GM21529 (cell line): ENCODE results near the gene CELF2.
A peak's percentile ranks its signal among the peaks of the same experiment; 100 is the strongest.

ENCODE experiments used
- ATAC-seq: cut with Tn5 transposase; IDR thresholded peaks from one replicate; pipeline ENCODE4 v1.9.1; 2021; ENCODE audit not compliant: unreplicated experiment

Gene CELF2

DNA sequence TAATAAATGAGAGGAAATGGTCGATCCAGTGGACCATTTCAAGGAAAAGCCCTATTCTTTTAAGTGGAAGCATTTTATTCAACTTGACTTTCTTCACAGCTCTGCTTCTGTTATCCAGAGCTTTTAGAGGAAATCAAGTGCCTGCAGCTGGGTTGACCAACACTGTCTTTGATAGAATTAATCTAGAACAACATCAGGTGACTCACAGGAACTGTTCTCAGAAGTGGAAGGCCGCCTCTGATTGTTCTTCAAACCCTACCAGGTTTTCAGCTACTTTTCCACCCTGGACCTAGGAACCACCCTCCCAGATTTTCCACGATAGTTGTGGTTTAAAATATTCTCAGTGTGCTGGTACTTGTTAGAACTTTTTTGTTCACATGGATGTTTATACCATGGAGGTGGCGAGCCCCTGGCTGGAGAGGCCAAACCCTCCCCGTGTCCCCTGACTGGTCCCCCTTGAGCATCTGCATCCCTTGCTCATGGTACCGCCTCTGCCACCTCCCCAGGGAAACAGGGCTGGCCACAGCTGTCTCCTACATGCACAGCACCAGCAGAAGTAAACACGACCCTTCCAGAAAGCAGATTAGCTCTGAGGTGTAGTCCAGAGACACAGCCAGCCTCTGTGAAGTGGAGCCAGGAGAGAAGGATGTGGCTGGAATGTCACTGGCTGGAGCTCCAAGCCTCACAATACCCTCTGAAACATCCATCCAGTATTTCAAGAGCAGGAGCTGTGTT is 300.4 kb downstream of the CELF2 start:
- ATAC-seq = no peak

DNA sequence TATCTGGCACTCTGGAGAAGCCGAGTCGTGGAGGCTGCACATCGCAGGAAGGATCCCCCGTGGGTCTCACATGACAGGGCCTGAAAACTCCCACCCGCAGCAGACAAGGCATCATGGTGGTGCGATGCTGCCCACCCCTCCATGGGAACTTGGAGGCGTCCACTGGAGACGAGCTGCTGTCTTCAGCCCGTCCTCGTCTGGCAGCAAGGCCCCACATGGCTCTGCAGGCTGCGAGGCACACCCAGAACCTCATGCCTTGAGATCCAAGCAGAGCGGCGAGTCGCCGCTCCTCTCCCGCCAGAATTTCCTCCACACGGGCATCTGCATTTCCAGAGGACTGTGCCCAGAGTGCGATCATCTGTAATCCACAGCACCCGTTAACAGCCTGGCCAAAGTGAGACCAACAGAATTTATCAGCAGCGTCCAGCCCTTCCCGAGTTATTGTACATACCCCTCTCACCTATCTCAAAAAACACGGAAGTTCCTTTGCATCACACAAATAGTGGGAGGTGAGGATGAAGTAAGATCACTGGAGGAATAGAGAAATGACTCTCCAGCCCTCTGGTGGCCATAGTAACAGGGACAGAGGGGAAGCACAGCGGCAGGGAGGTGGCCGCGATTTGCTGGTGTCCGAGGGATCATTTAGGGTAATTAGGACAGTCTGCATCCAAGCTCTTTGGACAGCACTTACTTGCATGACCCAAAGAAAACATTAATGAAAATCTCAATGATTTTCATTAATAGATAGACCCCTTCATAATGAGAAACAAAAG is 301.3 kb downstream of the CELF2 start:
- no peak for ATAC-seq

DNA sequence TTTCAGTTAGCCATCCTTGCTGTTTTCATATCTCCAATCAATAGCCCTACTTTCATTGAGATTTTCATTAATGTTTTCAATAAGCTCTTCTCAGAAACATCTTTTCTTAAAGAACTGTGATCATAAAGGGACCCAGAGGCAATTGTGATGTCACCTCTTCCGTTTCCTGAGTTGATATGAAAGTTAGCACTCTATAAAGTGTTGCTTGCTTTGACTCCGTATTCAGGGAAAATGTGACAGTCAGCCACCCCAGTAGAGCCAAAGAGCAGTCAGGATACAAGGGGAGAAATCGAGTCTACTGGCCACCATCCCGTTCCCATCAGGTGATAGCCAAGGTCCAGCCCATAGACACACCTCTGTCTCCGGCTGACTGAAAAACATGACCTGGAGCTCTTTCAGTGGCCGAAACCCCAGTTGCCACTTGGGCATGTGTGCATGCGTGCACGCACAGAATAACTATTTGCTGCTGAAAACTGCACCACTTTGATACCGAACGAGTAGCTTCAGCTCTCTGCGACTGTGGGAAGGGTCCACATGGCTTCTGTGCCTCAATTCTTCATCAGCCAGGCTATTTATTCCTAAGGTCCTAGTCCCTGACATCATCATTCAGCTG is 302.4 kb downstream of the CELF2 start:
- no peak for ATAC-seq

DNA sequence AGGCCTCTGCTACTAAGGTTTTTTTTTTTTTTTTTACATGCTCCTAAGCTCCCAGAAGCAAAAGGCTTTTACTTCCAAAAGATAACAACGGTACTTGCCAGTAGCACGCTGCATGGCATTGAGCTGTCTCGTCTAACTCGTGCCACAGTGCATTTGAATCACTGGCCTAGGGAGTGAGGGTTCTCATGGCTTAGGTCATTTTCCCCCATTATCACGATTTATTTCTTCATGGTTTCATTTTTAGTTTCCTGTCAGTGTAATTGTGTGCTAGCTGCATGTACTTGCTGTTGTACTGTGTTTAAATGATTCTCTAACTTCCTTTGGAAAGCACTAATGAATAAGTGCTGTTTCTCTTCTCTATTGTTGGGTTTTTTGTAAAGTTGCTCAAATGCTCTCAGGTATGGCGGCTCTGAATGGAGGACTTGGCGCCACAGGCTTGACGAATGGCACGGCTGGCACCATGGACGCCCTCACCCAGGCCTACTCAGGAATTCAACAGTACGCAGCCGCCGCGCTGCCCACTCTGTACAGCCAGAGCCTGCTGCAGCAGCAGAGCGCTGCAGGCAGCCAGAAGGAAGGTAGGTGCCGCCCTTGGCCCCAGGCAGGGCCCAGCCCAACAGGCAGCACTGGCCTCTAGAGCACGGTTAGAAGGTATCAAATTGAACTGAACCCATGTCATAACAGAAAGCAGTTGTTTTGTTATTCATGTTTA is 303.3 kb downstream of the CELF2 start:
- ATAC-seq = no peak

DNA sequence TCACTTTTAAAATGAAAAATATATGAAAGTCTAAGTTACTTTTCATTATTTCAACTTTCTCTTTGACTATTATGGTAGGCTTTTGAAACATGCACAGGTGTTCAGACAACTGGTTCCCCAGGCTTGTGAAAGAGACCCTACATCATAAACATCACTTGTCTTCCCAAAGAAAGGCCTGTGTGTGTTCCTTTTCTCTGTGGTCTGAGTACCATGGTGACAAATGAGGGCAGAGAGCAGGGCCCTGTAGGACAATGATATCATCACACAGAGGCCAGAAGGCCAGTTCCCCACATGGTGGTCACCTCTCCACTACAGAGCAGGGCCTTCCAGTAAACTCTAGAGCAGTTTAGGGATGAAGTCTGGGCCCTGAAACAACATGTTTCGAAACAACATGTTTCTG is 305.0 kb downstream of the CELF2 start:
- peak; percentile 57 for ATAC-seq

DNA sequence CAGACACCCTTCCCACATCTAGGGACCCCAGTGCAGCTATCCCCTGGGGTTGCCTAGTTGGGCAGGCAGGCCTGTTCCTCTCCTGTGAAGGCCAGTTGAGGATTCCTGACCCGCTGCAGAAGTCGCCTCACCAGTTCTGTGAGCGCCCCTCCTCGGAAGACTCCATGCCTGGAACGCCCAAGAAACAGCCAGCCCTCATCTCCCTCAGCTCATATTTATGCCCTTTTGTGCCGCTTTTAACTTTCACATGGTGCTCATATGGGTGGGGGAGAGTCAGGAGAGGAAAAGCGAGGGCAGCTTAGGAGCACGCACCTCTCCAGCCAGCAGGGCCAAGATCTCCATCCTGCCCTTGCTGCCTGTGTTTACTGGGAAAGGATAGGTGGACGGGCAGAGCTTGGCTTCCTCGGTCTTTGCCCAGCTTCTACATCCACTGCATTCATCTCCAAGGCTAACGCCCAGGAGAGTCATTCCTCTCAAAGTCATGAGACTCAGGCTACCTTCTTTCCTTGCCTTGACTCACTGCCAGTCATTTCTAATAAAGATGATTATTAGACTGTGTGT is 307.2 kb downstream of the CELF2 start:
- no peak for ATAC-seq

DNA sequence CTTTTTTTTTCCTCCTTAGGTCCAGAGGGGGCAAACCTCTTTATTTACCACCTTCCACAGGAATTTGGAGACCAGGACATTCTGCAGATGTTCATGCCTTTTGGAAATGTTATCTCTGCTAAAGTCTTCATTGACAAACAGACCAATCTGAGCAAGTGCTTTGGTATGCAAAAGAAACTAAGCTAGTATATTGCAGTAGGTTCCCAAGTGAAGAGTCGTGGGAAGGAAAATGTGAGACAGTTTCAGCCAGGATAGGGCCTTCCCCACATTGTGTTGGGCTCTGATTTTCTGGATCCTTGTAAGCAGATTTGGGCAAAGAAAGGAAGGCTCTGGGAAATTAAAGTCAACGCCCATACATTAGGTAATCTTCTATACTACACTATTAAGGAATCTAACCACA is 308.1 kb downstream of the CELF2 start:
- ATAC-seq = no peak

DNA sequence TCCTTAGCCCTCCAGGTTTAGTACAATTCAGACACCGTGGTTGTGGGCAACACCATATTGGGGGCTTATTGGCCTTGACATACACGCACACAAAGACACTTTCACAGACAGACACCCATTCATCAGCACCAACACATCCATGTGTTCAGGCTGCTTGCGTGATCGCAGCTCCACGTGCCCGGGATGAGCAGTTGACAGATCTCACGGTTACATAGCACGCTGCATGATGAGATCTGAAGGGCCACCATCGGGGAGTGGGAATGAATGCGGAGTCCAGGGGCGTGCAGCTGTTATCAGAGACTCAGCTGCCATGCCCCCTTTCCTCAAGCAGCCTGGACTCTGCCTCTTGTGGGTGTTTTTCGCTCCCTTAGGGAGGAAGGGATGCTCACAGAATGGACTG is 308.6 kb downstream of the CELF2 start:
- ATAC-seq = no peak

DNA sequence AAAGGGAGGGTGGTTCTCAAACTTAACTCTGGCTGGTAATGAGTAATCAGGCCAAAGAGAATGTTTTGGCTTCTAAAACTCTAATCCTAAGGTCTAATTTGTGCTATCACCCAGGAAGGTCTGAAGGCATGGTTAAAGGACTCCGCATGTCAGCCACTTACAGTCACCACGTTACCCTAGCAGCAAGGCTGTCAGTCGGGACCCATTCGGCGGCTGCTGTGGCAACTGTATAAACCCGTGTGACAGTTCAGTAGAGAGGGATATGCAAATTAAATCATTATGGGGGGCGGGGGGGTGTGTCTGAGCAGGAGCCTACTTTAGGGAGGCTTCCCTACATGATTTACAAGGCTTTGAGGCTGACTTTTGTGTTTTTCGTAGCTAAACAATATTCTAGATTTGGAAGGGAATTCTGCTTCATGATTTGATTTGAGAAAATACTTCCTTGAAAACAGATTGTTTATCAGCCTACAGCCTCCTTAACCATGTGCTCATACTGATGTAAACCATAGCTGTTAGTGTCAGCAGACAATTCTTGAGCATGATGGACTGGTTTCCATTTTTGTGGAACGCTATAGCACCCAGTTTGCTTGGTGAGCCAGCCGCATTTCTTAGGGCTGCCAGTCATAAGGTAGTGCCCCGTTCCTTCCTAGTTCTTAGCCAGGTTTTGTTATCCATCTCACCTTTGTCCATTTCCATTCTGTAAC is 309.4 kb downstream of the CELF2 start:
- ATAC-seq = no peak

DNA sequence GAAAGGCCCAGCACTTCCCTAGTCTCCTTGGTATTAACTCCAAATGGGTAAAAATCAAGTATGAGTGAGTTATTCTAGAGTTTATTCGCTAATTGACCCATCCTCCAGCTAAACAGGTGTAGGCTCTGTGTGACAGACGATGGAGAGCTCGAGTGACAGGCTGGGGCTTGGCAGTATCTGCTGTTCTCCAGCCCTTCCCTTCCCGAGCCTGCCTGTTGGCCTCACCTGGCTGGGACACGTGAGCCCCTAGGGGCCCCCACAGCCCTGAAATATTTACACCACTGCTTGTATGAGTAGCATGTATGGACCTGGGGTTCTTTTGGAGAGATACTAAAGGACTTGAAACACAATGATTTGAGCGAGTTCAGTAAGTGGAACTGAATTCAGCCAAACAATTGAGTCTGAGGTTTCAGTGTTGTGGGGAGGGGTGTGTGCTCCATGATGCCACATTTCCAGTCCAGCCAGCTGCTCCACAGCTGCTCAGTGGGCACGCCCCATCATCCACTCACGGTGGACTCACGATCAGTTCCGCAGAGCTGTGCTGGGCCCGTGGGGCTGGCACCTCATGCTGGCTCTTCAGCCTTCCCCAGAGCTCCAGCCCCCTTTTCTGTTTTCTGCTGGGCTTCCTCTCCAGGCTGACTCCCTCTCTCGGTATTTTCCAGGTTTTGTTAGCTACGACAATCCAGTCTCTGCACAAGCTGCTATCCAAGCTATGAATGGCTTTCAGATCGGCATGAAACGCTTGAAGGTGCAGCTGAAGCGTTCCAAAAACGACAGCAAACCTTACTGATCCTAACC is 310.8 kb downstream of the CELF2 start:
- ATAC-seq = no peak

DNA sequence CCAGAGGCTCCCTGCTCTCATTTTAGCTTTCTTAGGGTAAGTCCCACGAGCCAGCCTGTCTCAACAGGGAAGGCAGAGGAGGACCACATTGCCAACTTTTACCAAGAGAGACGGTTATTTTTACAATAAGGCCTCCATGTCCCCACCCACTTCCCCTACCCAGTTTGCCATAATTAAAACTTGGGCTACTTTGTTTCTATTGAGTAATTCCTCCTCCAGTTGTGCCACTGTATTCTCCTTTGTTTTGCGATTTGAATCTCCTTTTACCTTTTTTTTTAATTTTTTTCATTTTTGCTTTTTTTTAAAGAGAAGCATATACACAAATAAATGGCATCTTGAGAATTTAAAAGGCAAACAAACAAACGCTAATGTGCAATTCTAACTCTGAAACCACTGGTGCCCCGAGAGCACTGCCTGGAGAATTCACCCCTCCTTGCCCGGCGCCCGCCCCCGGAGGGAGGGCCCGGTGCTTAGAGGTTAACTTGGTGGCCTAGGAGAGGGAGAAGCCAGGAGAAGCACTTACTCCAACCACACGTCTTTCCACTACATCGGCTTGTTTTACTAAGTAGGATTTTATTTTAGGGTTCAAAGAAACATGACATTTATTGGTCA is 311.5 kb downstream of the CELF2 start:
- ATAC-seq = no peak

DNA sequence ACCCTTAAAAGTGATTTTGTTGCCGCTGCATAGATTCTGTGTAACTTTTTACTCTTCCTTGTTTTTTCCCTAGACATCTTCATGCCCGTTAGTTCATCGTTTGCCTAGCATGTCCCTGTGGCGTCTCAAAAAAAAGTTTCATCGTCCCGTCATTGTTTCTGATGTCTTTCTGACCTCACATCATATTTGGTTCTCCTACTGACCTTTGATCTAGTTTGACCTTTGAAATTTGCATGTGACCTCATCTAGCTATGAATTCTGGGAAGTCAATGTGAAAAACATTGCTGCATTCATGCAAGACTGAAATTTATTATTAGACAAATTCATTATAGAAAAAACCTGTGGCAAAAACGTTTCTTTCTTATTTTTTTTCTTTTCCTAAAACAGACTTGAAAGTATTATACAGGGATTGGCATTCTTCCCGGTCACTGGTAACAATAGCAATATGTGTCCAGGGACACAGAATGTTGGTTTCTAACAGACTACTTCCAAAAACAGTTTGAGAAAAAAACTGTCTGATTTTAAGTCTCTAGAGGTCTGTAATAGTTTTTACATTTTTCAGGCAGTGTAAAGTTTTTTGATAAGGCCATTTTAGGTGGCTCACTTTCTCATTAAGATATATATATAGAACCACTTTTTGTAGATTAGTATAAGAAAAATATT is 312.8 kb downstream of the CELF2 start:
- ATAC-seq = no peak

DNA sequence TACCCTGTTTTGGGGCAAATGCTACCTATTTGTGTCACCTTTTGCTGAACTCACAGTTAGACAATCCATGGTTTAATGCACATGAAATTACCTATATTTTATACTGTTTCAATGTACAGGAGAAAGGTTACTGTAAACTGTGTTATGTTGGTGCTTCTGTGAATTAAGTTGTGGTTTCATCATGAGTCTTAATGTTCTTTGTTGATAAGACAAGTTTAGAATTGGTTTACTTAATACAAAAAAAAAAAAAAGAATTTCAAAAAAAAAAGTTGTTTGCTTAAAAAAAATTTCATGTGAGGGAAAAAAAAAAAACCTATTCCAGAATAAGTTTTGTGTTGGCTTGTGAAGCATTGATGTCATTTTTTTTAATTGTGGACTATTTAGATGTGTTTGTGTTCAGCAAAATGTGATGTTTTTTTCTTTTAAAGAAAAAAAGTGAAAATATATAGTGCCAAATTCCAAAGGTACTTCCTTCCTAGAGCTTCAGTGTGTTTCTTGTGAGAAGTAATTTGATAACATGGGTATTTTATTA is 313.4 kb downstream of the CELF2 start:
- ATAC-seq = no peak

DNA sequence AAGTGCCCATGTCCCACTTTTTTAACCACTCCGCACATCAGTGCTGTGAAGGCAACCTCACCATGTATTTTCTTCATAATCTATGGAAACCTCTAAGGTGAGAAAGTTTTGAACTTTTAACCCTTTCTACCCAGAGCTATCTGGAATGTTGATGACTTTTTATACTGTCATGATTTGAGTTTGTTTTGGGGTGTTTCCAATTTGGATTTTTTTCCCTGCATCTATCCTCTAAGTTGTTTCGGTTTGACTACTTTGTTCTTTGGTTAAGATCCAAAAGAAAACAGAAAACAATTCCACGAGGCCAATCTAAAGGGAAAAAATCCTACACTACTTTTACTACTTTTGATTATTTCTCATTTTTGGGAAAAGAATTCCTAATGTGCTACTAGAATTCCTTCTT is 314.1 kb downstream of the CELF2 start:
- no peak for ATAC-seq

DNA sequence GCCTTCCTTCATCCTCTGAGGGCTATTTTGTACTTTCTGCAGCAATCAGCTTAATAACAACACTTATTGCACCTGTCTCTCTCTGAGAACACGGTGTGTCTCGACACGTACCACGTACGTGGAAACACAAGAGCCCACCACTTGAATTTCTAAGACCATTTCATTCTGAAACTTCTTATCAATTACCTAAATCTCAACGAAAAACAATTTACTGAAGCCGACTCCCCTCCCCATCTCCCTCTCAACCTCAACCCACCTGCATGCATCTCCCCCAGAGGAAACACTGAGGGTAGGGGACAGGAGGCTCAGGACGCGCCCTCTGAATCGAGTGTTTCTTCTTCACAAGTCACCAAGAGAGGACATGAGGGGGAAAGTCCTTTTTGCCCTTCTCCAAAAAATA is 315.2 kb downstream of the CELF2 start:
- no peak for ATAC-seq

DNA sequence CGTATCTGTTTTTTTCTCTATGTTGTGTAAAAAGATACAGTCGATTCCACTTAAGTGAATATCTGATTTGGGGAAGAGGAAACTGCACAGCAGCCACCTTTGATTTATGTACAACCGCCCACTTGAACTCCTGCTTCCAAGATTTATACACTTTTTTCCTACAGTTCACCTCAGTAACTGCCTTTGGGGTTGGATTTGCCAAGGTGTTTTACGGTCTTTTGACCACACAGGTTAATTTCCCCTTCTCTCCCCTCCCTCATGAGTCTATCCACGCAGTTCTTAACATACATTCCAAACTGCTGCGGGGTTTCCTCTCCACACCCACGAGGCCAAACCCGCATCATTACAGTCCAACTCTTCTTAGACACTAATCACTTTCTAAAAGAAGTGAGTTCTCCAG is 316.8 kb downstream of the CELF2 start:
- ATAC-seq = no peak

DNA sequence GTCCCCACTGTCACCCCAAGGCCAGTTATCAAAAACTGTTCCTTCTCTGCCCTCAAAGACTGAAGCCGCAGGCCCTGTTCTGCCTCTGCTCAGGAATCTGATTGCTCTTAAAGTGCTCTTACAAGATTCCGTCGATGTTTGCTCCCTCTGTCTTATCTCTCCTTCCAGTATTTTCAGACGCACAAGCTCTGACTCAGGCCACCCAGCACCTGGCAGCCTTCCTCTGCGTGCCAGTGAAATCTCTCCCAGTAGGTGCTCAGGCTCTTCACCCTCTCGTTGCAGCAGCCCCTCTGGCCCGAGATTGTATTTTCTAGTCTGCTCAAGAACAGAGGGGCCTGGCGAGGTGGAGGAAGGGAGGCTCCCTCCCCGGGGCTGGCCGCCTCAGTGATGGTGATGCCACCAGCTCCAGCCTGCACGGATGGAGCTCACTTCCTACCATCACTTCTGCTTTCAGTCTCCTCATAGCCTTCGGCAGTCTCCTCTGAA is 317.5 kb downstream of the CELF2 start:
- no peak for ATAC-seq

DNA sequence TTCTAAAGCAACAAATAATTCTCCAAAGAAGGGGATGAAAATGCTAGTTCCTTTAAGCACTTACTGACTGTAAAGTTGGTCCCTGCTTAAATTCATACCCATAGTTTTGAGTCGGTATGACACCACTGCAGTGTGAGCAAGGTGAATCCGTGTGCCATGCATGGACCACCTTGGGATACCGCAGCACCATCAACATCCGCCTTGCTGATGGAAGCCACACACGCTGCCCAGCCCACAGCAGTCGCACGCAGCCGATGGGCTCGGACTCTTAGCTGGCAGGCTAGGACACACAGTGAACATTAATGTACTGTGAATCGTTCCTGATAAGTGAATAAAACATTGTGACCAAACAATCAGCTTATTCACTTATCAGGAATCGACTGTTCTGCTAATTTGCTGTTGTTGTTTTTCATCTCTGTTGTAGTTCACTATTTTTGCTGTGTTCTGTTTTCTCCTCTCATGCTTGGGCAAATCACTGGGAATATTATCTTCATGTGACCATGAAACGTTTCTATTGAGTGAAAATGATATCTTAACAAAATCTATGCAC is 318.3 kb downstream of the CELF2 start:
- no peak for ATAC-seq
